Osteoblast (primary cell): Measurements from ENCODE around the gene PPP5C. TPM values are rescaled to one million over a fixed set of nuclear protein-coding genes. Genes with fewer than 3 reads are reported as not detected.

ENCODE experiments used
- DNase-seq: peaks from one replicate; pipeline ENCODE4 v3.0.0; 2011; ENCODE audit warnings: low spot score, mixed read lengths; ENCODE audit not compliant: insufficient read length; ENCODE audit errors: missing footprints
- H2AFZ ChIP-seq: 2 replicates; pipeline ENCODE4 v1.6.0; 2011; ENCODE audit warnings: mild to moderate bottlenecking, low read length
- H3K27ac ChIP-seq: 2 replicates; pipeline ENCODE4 v1.5.1; 2011; ENCODE audit warnings: mild to moderate bottlenecking, low read depth, low read length, moderate library complexity
- H3K27me3 ChIP-seq: 2 replicates; pipeline ENCODE4 v1.6.0; 2012; ENCODE audit warnings: mild to moderate bottlenecking, control low read depth, inconsistent platforms, low read length, moderate library complexity; ENCODE audit not compliant: insufficient read depth
- H3K36me3 ChIP-seq: 2 replicates; pipeline ENCODE4 v1.5.1; 2011; ENCODE audit warnings: mild to moderate bottlenecking, low read length, control low read depth, moderate library complexity; ENCODE audit not compliant: insufficient read depth
- H3K4me1 ChIP-seq: 2 replicates; pipeline ENCODE4 v1.5.1; 2011; ENCODE audit warnings: mild to moderate bottlenecking, low read length, control low read depth, moderate library complexity; ENCODE audit not compliant: insufficient read depth
- H3K4me2 ChIP-seq: 2 replicates; pipeline ENCODE4 v1.6.0; 2011; ENCODE audit warnings: mild to moderate bottlenecking, low read length; ENCODE audit not compliant: insufficient read depth
- H3K4me3 ChIP-seq: fragments of 200-600 bp; sonication (generic); 3 replicates; pipeline ENCODE4 v1.5.1; 2012; ENCODE audit warnings: mild to moderate bottlenecking, low read length, inconsistent platforms; ENCODE audit not compliant: insufficient read depth
- H3K79me2 ChIP-seq: 2 replicates; pipeline ENCODE4 v1.6.0; 2012; ENCODE audit warnings: mild to moderate bottlenecking, low read length, control low read depth, inconsistent platforms; ENCODE audit not compliant: insufficient read depth
- H3K9me3 ChIP-seq: 2 replicates; pipeline ENCODE4 v1.5.1; 2011; ENCODE audit warnings: low read depth, low read length, control low read depth
- H4K20me1 ChIP-seq: 2 replicates; pipeline ENCODE4 v1.6.0; 2012; ENCODE audit warnings: mild to moderate bottlenecking, low read length, control low read depth; ENCODE audit not compliant: insufficient read depth
- CTCF ChIP-seq: IDR thresholded peaks from 2 replicates; pipeline ENCODE4 v1.5.1; 2011; ENCODE audit warnings: mild to moderate bottlenecking, low read depth, low read length, moderate library complexity; ENCODE audit errors: extremely low read depth
- total RNA-seq: library from RNA; depleted of rRNA; stranded (reverse); fragments of >200 nt; gene quantifications from 2 replicates; pipeline ENCODE4 v1.2.3, GENCODE V29; 2012

The PPP5C gene
- total RNA-seq, 1 donor = 36.6 TPM

GRCh38 chr19:46422344-46422743, 75.5 kb downstream of the PPP5C start:
- peaks cover 6% of the 10 kb centered on the region for H3K4me1 ChIP-seq
- no peaks in the 10 kb centered on the region for H3K36me3 ChIP-seq
- H2AFZ ChIP-seq = no peak overlapping the region
- H3K4me2 ChIP-seq = no peak overlapping the region
- H3K9me3 ChIP-seq = no peaks in the 10 kb centered on the region
- TF ChIP-seq CTCF = no peak
- H3K27me3 ChIP-seq = peaks cover 14% of the 10 kb centered on the region
- DNase-seq = no peak
- H3K4me3 ChIP-seq = no peak overlapping the region
- H3K27ac ChIP-seq = no peak overlapping the region
- no peaks in the 10 kb centered on the region for H4K20me1 ChIP-seq
- no peaks in the 10 kb centered on the region for H3K79me2 ChIP-seq

- TF ChIP-seq CTCF = no peak
- peaks cover 14% of the 10 kb centered on the region for H3K27me3 ChIP-seq
- no peak overlapping the region for H3K4me3 ChIP-seq
- H3K4me2 ChIP-seq = no peak overlapping the region
- H3K4me1 ChIP-seq = peaks cover 6% of the 10 kb centered on the region
- H3K27ac ChIP-seq = no peak overlapping the region
- H3K36me3 ChIP-seq = no peaks in the 10 kb centered on the region
- no peak for DNase-seq
- no peaks in the 10 kb centered on the region for H3K79me2 ChIP-seq
- no peaks in the 10 kb centered on the region for H4K20me1 ChIP-seq
- H3K9me3 ChIP-seq = no peaks in the 10 kb centered on the region
- H2AFZ ChIP-seq = no peak overlapping the region
Observed at GRCh38 chr19:46423188-46423587, 76.3 kb downstream of the PPP5C start.

- no peak overlapping the region for H3K27ac ChIP-seq
- DNase-seq = no peak
- H3K4me2 ChIP-seq = peak overlapping the region; percentile 83
- H3K4me3 ChIP-seq = peak overlapping the region; percentile 75
- peaks cover 21% of the 10 kb centered on the region for H3K27me3 ChIP-seq
- peaks cover 6% of the 10 kb centered on the region for H3K4me1 ChIP-seq
- H3K36me3 ChIP-seq = no peaks in the 10 kb centered on the region
- no peaks in the 10 kb centered on the region for H4K20me1 ChIP-seq
- H3K9me3 ChIP-seq = no peaks in the 10 kb centered on the region
- no peak for TF ChIP-seq CTCF
- H3K79me2 ChIP-seq = no peaks in the 10 kb centered on the region
- H2AFZ ChIP-seq = peak overlapping the region; percentile 97
Observed at GRCh38 chr19:46426035-46426505, 79.2 kb downstream of the PPP5C start.

- H3K4me1 ChIP-seq = peaks cover 6% of the 10 kb centered on the region
- no peaks in the 10 kb centered on the region for H3K9me3 ChIP-seq
- H4K20me1 ChIP-seq = no peaks in the 10 kb centered on the region
- H3K36me3 ChIP-seq = no peaks in the 10 kb centered on the region
- TF ChIP-seq CTCF = no peak
- H3K4me3 ChIP-seq = peak overlapping the region; percentile 75
- H2AFZ ChIP-seq = peak overlapping the region; percentile 97
- H3K4me2 ChIP-seq = peak overlapping the region; percentile 83
- DNase-seq = peak; percentile 94
- no peaks in the 10 kb centered on the region for H3K79me2 ChIP-seq
- H3K27ac ChIP-seq = no peak overlapping the region
- peaks cover 21% of the 10 kb centered on the region for H3K27me3 ChIP-seq
Observed at GRCh38 chr19:46426506-46427162, 79.7 kb downstream of the PPP5C start.
